Gastrocnemius medialis (tissue), 4 donors: ENCODE data around the gene BMPER. TPM values are rescaled to one million over a fixed set of nuclear protein-coding genes. Genes with fewer than 3 reads are reported as not detected.

Source experiments
- ATAC-seq, 2 donors: fragments of 150-250 bp; one replicate each; pipeline ENCODE4 v1.9.1; 2016
- DNase-seq, 2 donors: peaks; one replicate each; pipeline ENCODE4 v3.0.0-alpha.2; 2019
- H3K27ac ChIP-seq, 4 donors: fragments of 200-600 bp; sonication (generic); 1 replicate in 1 of 4; 2 replicates in 3 of 4; pipeline ENCODE4 v1.5.1; 2016 to 2018; ENCODE audit warnings: mild to moderate bottlenecking in 2 of 4, moderate library complexity in 1 of 4
- H3K27me3 ChIP-seq, 3 donors: fragments of 200-600 bp; sonication (generic) in 2 of 3; 1 replicate in 1 of 3; 2 replicates in 2 of 3; pipeline versions ENCODE4 v1.5.1 to v1.6.0; 2016 to 2019; ENCODE audit warnings: mild to moderate bottlenecking in 1 of 3, moderate library complexity in 1 of 3
- H3K36me3 ChIP-seq, 2 donors: fragments of 200-600 bp; sonication (generic) in 1 of 2; one replicate each; pipeline ENCODE4 v1.5.1; 2017 to 2018
- H3K4me1 ChIP-seq, 2 donors: fragments of 200-600 bp; sonication (generic) in 1 of 2; one replicate each; pipeline ENCODE4 v1.5.1; 2016 to 2017; ENCODE audit warnings: mild to moderate bottlenecking in 2 of 2
- H3K4me3 ChIP-seq, 4 donors: fragments of 200-600 bp; sonication (generic) in 3 of 4; 1 replicate in 1 of 4; 2 replicates in 3 of 4; pipeline ENCODE4 v1.5.1; 2016 to 2019; ENCODE audit warnings: mild to moderate bottlenecking in 2 of 4
- H3K9me3 ChIP-seq, 3 donors: fragments of 200-600 bp; sonication (generic) in 2 of 3; 1 replicate in 1 of 3; 2 replicates in 2 of 3; pipeline ENCODE4 v1.5.1; 2016 to 2019
- CTCF ChIP-seq, 5 experiments: fragments of 450-650 bp in 3 of 5; fragments of 200-600 bp in 2 of 5; sonication (generic) in 2 of 5; IDR thresholded peaks in 4 of 5; conservative IDR thresholded peaks in 1 of 5; 1 replicate in 4 of 5; 2 replicates in 1 of 5; pipeline ENCODE4 v1.5.1; 2016 to 2019; ENCODE audit warnings: antibody characterized with exemption in 5 of 5, mild to moderate bottlenecking in 3 of 5, moderate library complexity in 3 of 5
- POLR2A ChIP-seq, 2 donors: fragments of 450-650 bp; IDR thresholded peaks; one replicate each; pipeline ENCODE4 v1.6.1; 2017; ENCODE audit warnings: antibody characterized with exemption in 2 of 2, mild to moderate bottlenecking in 2 of 2, moderate library complexity in 2 of 2
- in situ Hi-C, 4 donors: fragments of 200-750 bp; cut with MboI; loops; one replicate each; pipeline versions ENCODE4 v1.15.0 to v1.8.0; 2017; ENCODE audit warnings: low sequenced_read_pairs in 4 of 4
- intact Hi-C: fragments of 100-400 bp; cut with DNase I; formaldehyde crosslinking; loops from one replicate; pipeline ENCODE4 v1.15.1; 2023; ENCODE audit warnings: low total_unique reads
- total RNA-seq, 4 donors: library from RNA; depleted of rRNA; stranded (reverse); fragments of >200 nt; gene quantifications; one replicate each; pipeline versions ENCODE4 v1.1.0 to v1.2.3, GENCODE V29; 2016

The BMPER gene
- total RNA-seq, 4 donors from 2014 or later, result 1.7 to 11.0 (median 4.5) TPM

- in situ Hi-C loops, result no loop called here
- intact Hi-C loops, result no loop called here
- ATAC-seq, result no peak
Observed at GRCh38 chr7:34038816-34039470, 133.6 kb downstream of the BMPER start.

GRCh38 chr7:34041707-34042106, 136.4 kb downstream of the BMPER start:
- H3K27ac ChIP-seq, result no peak overlapping the region
- no peak for TF ChIP-seq CTCF (IDR thresholded peaks at IDR 0.05 in 4 of 5, conservative IDR thresholded peaks at IDR 0.05 in 1 of 5)
- TF ChIP-seq POLR2A (IDR thresholded peaks at IDR 0.05), result no peak
- ATAC-seq (no peak), DNase-seq (no peak)
- no peak overlapping the region for H3K4me3 ChIP-seq
- H3K27me3 ChIP-seq, result no peaks in the 10 kb centered on the region
- in situ Hi-C loops (no loop called here), intact Hi-C loops (no loop called here)
- no peaks in the 10 kb centered on the region for H3K36me3 ChIP-seq
- no peaks in the 10 kb centered on the region for H3K9me3 ChIP-seq
- no peaks in the 10 kb centered on the region for H3K4me1 ChIP-seq

More at GRCh38 chr7:34038816-34039470, 133.6 kb downstream of the BMPER start:
- no peak for DNase-seq
- H3K9me3 ChIP-seq, result no peaks in the 10 kb centered on the region
- H3K27ac ChIP-seq, result no peak overlapping the region
- no peaks in the 10 kb centered on the region for H3K36me3 ChIP-seq
- H3K4me3 ChIP-seq, result no peak overlapping the region
- no peaks in the 10 kb centered on the region for H3K4me1 ChIP-seq
- H3K27me3 ChIP-seq, result no peaks in the 10 kb centered on the region
- TF ChIP-seq CTCF (IDR thresholded peaks at IDR 0.05 in 4 of 5, conservative IDR thresholded peaks at IDR 0.05 in 1 of 5), result no peak
- TF ChIP-seq POLR2A (IDR thresholded peaks at IDR 0.05), result no peak

- in situ Hi-C loops (no loop called here), intact Hi-C loops (no loop called here)
- Histone ChIP-seq H3K27ac (no peak overlapping the region), H3K27me3 (no peaks in the 10 kb centered on the region), H3K4me3 (no peak overlapping the region), H3K4me1 (no peaks in the 10 kb centered on the region), H3K9me3 (no peaks in the 10 kb centered on the region), H3K36me3 (no peaks in the 10 kb centered on the region)
- DNase-seq (no peak), ATAC-seq (no peak)
- no peak for TF ChIP-seq CTCF (IDR thresholded peaks at IDR 0.05 in 4 of 5, conservative IDR thresholded peaks at IDR 0.05 in 1 of 5)
- no peak for TF ChIP-seq POLR2A (IDR thresholded peaks at IDR 0.05)
Observed at GRCh38 chr7:34042406-34042805, 137.1 kb downstream of the BMPER start.

- Histone ChIP-seq H3K4me1 (no peaks in the 10 kb centered on the region), H3K36me3 (no peaks in the 10 kb centered on the region), H3K27ac (no peak overlapping the region), H3K9me3 (no peaks in the 10 kb centered on the region), H3K4me3 (no peak overlapping the region), H3K27me3 (no peaks in the 10 kb centered on the region)
- DNase-seq, result no peak
- in situ Hi-C loops (no loop called here), intact Hi-C loops (no loop called here)
- ATAC-seq, result no peak
- TF ChIP-seq CTCF (IDR thresholded peaks at IDR 0.05 in 4 of 5, conservative IDR thresholded peaks at IDR 0.05 in 1 of 5) (no peak), POLR2A (IDR thresholded peaks at IDR 0.05) (no peak)
Observed at GRCh38 chr7:34043461-34044305, 138.3 kb downstream of the BMPER start.
